BJ (cell line): ENCODE results near the gene P2RY8. TPM values are rescaled to one million over a fixed set of nuclear protein-coding genes. Genes with fewer than 3 reads are reported as not detected.
"Not testable (repeated sequence)": the region's sequence is repeated elsewhere in the genome, so short reads cannot be mapped to it uniquely, and the experiment has no call there.

ENCODE experiments used
- CTCF ChIA-PET: fragments of 350-600 bp; formaldehyde crosslinking; extraction: SDS; loops from one replicate; lab custom pipeline; 2021; ENCODE audit warnings: antibody characterized with exemption, inconsistent platforms; lab: Yijun Ruan, JAX
- POLR2A ChIA-PET: fragments of 300-600 bp; sonication (Branson Sonifier 250); formaldehyde crosslinking; extraction: SDS; loops from one replicate; lab custom pipeline; 2021; ENCODE audit warnings: antibody characterized with exemption; lab: Charles Lee
- DNase-seq: peaks from one replicate; pipeline ENCODE4 v3.0.0-alpha.2; 2011; ENCODE audit warnings: low read depth
- H3K27me3 ChIP-seq: 2 replicates; pipeline ENCODE4 v1.6.0; 2011; ENCODE audit warnings: low read length; ENCODE audit not compliant: control insufficient read depth, insufficient read depth
- H3K36me3 ChIP-seq: 2 replicates; pipeline ENCODE4 v1.5.1; 2011; ENCODE audit warnings: low read length; ENCODE audit not compliant: control insufficient read depth, insufficient read depth
- H3K4me3 ChIP-seq: 2 replicates; pipeline ENCODE4 v1.5.1; 2011; ENCODE audit warnings: low read depth, mild to moderate bottlenecking, control low read depth, low read length
- polyA plus RNA-seq: library from polyadenylated mRNA; depleted of rRNA; stranded (reverse); fragments of >200 nt; gene quantifications from 2 replicates; pipeline ENCODE4 v1.2.3, GENCODE V29; 2011
- TF ChIP-seq, protein P1 (sequence below): IDR thresholded peaks from 2 replicates; pipeline ENCODE4 v1.5.1; 2011; ENCODE audit warnings: low read depth, mild to moderate bottlenecking, control low read depth, inconsistent platforms, low read length, moderate library complexity; ENCODE audit not compliant: insufficient read depth

P2RY8 gene
- polyA plus RNA-seq, 1 experiment, result not detected

GRCh38 chrX:1561164-1561563 is 24.2 kb upstream of the P2RY8 start:
- Histone ChIP-seq H3K4me3 (no peak overlapping the region), H3K36me3 (no peaks in the 10 kb centered on the region), H3K27me3 (no peaks in the 10 kb centered on the region)
- DNase-seq, result no peak
- CTCF ChIA-PET, result no interaction called here
- TF ChIP-seq, protein P1, sequence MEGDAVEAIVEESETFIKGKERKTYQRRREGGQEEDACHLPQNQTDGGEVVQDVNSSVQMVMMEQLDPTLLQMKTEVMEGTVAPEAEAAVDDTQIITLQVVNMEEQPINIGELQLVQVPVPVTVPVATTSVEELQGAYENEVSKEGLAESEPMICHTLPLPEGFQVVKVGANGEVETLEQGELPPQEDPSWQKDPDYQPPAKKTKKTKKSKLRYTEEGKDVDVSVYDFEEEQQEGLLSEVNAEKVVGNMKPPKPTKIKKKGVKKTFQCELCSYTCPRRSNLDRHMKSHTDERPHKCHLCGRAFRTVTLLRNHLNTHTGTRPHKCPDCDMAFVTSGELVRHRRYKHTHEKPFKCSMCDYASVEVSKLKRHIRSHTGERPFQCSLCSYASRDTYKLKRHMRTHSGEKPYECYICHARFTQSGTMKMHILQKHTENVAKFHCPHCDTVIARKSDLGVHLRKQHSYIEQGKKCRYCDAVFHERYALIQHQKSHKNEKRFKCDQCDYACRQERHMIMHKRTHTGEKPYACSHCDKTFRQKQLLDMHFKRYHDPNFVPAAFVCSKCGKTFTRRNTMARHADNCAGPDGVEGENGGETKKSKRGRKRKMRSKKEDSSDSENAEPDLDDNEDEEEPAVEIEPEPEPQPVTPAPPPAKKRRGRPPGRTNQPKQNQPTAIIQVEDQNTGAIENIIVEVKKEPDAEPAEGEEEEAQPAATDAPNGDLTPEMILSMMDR, result no peak
- POLR2A ChIA-PET, result no interaction called here

GRCh38 chrX:1558761-1559468 is 21.9 kb upstream of the P2RY8 start:
- CTCF ChIA-PET, result no interaction called here
- no peak overlapping the region for H3K4me3 ChIP-seq
- H3K27me3 ChIP-seq, result no peaks in the 10 kb centered on the region
- POLR2A ChIA-PET, result no interaction called here
- TF ChIP-seq, protein P1, result no peak
- no peaks in the 10 kb centered on the region for H3K36me3 ChIP-seq
- no peak for DNase-seq

DNA sequence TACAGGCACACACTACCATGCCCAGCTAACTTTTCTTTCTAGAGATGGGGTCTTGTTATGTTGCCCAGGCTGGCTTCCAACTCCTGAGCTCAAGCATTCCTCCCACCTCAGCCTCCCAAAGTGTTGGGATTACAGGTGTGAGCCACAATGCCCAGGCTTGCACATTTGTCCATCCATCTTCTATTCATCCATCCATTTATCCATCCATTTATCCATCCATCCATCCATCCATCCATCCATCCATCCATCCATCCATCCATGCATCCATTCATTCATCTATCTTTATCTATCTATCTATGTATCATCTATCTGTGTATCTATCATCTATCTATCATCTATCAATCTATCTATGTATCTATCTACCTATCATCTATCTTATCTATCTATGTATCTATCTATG is 20.5 kb upstream of the P2RY8 start:
- CTCF ChIA-PET, H3K27me3 ChIP-seq, POLR2A ChIA-PET, DNase-seq, H3K36me3 ChIP-seq, H3K4me3 ChIP-seq: not testable (repeated sequence)

- ChIA-PET POLR2A (no interaction called here), CTCF (no interaction called here)
- no peak for DNase-seq
- Histone ChIP-seq H3K27me3 (no peaks in the 10 kb centered on the region), H3K36me3 (no peaks in the 10 kb centered on the region), H3K4me3 (no peak overlapping the region)
- TF ChIP-seq, protein P1, result no peak
These were observed 18.4 kb upstream of the P2RY8 start for GRCh38 chrX:1555370-1555769.

GRCh38 chrX:1554469-1555210 is 17.7 kb upstream of the P2RY8 start:
- Histone ChIP-seq H3K27me3 (no peaks in the 10 kb centered on the region), H3K36me3 (no peaks in the 10 kb centered on the region), H3K4me3 (no peak overlapping the region)
- ChIA-PET POLR2A (no interaction called here), CTCF (no interaction called here)
- TF ChIP-seq, protein P1, result no peak
- no peak for DNase-seq
